HG03196 (cell line): ENCODE data around the gene UBR3.
"Not testable (repeated sequence)": the region's sequence is repeated elsewhere in the genome, so short reads cannot be mapped to it uniquely, and the experiment has no call there.

Experiments used
- ATAC-seq: cut with Tn5 transposase; IDR thresholded peaks from one replicate; pipeline ENCODE4 v1.9.1; 2021; ENCODE audit not compliant: unreplicated experiment

The UBR3 gene

DNA sequence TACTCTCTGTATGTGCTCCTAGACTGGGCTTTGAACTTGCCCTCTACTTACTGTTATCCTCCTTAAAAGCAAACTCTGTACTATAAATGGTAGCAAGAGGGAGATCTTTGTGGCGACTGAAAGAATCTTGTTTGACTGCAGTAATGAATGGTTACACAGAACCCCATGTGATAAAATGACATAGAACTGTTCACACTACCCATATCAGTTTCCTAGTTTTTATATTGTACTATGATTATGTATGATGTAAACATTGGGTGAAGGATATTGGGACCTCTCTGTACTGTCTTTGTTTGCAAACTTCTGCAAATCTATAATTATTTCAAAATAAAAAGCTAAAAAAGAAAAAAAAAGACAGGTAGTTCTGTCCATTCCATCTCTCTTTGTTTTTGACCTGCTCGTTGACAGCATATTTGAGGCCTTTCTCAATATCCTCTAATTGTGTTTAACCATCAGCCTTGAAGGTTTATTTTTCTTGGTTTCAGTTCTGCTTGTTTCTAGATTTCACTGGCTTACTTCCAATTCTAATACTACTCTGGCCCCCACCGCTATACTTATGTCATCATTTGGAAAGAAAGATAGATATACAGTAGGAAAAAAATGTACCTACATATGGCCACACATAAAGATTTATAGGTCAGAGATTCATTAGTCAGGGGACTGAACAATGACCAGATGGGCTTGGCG, 271.5 kb downstream of the UBR3 start:
- ATAC-seq, result no peak

DNA sequence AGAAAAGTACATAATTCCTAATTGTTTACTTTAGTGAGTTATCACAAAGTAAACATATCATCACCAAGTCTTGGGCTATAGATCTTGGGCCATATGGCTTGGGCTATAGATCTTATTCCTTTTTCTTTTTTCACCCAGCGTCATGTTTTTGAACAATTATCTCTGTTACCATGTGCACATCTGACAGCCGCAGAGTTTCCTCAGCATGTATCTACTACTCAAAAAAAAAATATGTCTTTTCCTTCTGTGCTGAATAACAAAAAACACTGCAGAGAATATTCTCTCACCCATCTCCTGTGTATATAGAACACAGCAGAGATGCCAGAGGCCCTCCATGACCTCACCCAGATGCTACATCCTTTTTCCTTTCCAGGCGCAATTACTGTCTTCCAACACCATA, 274.5 kb downstream of the UBR3 start:
- ATAC-seq, result no peak

- ATAC-seq, result no peak
Observed at GRCh38 chr2:170106102-170106840, 279.0 kb downstream of the UBR3 start.

DNA sequence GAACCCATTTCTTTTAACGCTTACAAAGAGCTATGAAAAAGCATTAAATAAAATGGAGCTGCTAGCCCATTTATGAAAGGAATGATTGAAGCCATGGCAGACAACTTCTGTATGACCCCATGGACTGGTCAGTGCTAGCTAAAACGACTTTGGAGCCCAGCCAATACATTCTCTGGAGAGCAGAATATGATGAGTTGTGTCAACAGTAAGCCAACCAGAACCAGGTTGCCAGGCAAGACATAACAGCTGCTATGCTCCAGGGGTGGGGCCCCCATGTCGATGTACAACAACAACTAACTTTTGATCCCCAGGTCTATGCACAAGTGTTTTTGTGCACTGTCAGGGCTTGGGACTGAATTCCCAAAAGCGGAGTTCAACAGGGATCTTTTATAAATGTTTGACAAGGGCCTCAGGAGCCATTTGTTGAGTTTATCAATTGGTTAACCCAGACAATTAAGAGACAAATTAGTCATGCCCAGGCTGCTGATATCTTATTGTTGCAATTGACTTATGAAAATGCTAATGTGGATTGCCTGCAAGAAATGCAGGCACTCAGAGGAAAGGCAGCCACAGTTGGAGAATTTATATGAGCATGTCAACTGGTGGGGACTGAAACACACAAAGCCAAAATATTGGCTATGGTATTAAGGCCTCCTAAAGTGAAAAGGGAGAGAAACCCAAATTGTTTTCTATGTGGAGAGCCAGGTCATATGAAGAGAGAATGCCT, 286.1 kb downstream of the UBR3 start:
- ATAC-seq, result no peak

DNA sequence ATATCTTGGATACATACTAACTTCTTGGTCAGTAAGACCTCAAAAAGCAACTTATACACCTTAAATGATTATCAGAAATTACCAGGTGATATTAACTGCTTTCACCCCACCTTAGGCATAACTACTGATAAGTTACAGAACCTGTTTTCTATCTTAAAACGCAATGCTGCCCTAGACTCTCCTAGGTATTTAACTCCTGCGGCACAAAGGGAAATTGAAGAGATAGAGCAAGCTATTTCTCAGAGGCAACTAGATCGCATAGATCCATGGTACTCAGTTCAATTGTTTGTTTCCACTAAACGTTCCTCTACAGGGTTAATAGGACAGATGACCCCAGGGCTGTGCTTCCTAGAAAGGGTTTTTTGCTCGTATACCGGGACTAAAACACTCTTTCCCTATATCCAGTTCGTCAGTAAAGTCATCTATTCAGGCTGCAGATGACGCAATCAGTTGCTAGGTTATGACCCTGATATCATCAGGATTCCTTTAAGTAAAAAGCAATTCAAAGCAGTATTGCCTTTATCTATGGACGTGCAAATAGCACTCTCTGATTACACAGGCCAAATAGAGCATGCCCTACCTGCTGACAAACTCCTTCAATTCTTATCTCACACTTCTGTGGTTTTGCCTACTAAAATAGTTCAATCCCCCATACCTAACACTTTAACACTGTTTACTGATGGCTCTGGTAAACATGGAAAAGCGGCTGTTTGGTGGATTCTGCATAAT, 288.4 kb downstream of the UBR3 start:
- ATAC-seq, result no peak

DNA sequence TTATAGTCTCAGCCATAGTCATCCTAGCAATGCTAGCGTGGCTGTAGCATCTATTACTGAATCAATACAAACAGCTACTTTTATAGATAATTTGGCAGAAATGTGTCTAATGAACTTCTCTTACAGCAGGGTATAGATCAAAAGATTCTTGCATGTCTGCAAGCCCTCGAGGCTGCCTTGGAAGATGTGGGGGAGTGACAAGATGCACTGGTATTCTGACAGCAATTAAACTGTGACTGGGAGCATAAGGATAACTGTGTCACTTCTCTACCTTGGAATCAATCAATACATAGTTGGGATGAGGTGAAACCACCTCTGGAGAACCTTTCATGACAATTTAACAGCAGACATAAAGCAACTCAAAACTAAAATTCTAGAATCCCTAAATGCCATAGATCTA, 291.4 kb downstream of the UBR3 start:
- no peak for ATAC-seq

GRCh38 chr2:170119326-170119725, 292.1 kb downstream of the UBR3 start:
- not testable (repeated sequence) for ATAC-seq

DNA sequence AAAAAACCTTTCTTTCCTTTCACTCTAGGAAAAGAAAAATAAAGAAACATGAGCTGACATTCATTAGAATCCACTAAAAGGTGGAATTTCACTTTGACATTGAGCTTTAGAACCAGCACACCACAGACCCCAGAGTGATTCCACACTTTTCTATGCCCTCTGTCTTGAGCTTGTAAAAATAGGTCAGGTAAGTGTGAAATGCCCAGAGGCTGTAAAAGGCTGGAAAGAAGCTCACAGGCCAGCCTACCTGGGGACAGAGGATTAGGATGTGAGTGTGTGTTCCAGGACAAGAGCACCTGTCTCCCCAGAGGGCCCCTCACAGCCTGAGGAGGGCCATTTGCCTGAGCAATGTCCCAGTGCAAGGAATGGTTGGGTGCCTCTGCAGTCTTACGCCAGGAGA, 294.4 kb downstream of the UBR3 start:
- ATAC-seq, result no peak

GRCh38 chr2:170122883-170123547, 295.8 kb downstream of the UBR3 start:
- no peak for ATAC-seq

GRCh38 chr2:170123593-170123992, 296.3 kb downstream of the UBR3 start:
- no peak for ATAC-seq

DNA sequence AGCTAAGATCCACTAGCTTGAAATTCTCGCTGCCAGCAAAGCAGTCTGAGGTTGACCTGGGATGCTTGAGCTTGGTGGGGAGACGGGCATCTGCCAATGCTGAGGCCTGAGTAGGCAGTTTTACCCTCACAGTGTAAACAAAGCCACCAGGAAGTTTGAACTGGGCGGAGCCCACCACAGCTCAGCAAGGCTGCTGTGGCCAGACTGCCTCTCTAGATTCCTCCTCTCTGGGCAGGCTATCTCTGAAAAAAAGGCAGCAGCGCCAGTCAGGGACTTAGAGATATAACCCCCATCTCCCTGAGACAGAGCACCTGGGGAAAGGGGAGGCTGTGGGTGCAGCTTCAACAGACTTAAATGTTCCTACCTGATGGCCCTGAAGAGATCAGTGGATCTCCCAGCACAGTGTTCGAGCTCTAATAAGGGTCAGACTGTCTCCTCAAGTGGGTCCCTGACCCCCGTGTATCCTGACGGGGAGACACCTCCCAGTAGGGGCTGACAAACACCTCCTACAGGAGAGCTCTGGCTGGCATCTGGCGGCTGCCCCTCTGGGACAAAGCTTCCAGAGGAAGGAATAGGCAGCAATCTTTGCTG, 299.0 kb downstream of the UBR3 start:
- not testable (repeated sequence) for ATAC-seq
